ENCODE data around the gene DOK4. TPM values are rescaled to one million over a fixed set of nuclear protein-coding genes. Genes with fewer than 3 reads are reported as not detected.
A peak's percentile ranks its signal among the peaks of the same experiment; 100 is the strongest.

The DOK4 gene
- total and polyA plus RNA-seq, 7 donors, result 3.9 to 147 (median 21.8) TPM

- WGBS, 2 donors, result 81 to 88% methylated on average over 19 of the region's 19 CpGs
- no peak overlapping the region for H3K27ac ChIP-seq
- H3K36me3 ChIP-seq, result no peaks in the 10 kb centered on the region
- intact Hi-C loops (cut with DNase I), result no loop called here
- H3K4me3 ChIP-seq, result no peak overlapping the region
- TF ChIP-seq EP300 (IDR thresholded peaks at IDR 0.05) (no peak), POLR2A (IDR thresholded peaks at IDR 0.05) (no peak), POLR2AphosphoS5 (IDR thresholded peaks at IDR 0.05) (no peak), CTCF (IDR thresholded peaks at IDR 0.05) (no peak)
- peaks cover 0 to 38% (median 27%) of the 10 kb centered on the region in 4 donors for H3K4me1 ChIP-seq
- H3K27me3 ChIP-seq, result no peaks in the 10 kb centered on the region
- H3K9me3 ChIP-seq, result no peaks in the 10 kb centered on the region
- DNase-seq, result no peak
Measured at GRCh38 chr16:57483725-57484514, 2.4 kb downstream of the DOK4 start.

- Histone ChIP-seq H3K36me3 (no peaks in the 10 kb centered on the region), H3K4me1 (peaks cover 0 to 39% (median 30%) of the 10 kb centered on the region in 4 donors), H3K27ac (no peak overlapping the region), H3K4me3 (no peak overlapping the region), H3K9me3 (no peaks in the 10 kb centered on the region), H3K27me3 (no peaks in the 10 kb centered on the region)
- DNase-seq, result no peak
- intact Hi-C loops (cut with DNase I), result no loop called here
- no peak for TF ChIP-seq POLR2AphosphoS5 (IDR thresholded peaks at IDR 0.05)
- TF ChIP-seq EP300 (IDR thresholded peaks at IDR 0.05), result no peak
- TF ChIP-seq CTCF (IDR thresholded peaks at IDR 0.05), result no peak
- TF ChIP-seq POLR2A (IDR thresholded peaks at IDR 0.05), result no peak
- WGBS, 2 donors, result 74 to 88% methylated on average over 13 to 14 of the region's 14 CpGs
Measured at GRCh38 chr16:57482845-57483545, 3.3 kb downstream of the DOK4 start.

- Histone ChIP-seq H3K36me3 (no peaks in the 10 kb centered on the region), H3K4me3 (no peak overlapping the region), H3K4me1 (peaks cover 0 to 31% (median 23%) of the 10 kb centered on the region in 4 donors), H3K9me3 (no peaks in the 10 kb centered on the region), H3K27ac (no peak overlapping the region), H3K27me3 (no peaks in the 10 kb centered on the region)
- intact Hi-C loops (cut with DNase I), result no loop called here
- TF ChIP-seq EP300 (IDR thresholded peaks at IDR 0.05), result no peak
- TF ChIP-seq CTCF (IDR thresholded peaks at IDR 0.05), result no peak
- no peak for TF ChIP-seq POLR2A (IDR thresholded peaks at IDR 0.05)
- no peak for TF ChIP-seq POLR2AphosphoS5 (IDR thresholded peaks at IDR 0.05)
- DNase-seq, result no peak
- 91 to 92% methylated on average over 4 of the region's 4 CpGs for WGBS, 2 donors
Measured at GRCh38 chr16:57481421-57481820, 4.9 kb downstream of the DOK4 start.

GRCh38 chr16:57480754-57481230 lies 5.5 kb downstream of the DOK4 start:
- 49 to 82% methylated on average over 6 of the region's 6 CpGs for WGBS, 2 donors
- Histone ChIP-seq H3K27me3 (no peaks in the 10 kb centered on the region), H3K27ac (peak overlapping the region in 2 of 4 donors; percentile 42 to 60), H3K36me3 (no peaks in the 10 kb centered on the region), H3K4me3 (no peak overlapping the region), H3K4me1 (peaks cover 0 to 31% (median 23%) of the 10 kb centered on the region in 4 donors), H3K9me3 (no peaks in the 10 kb centered on the region)
- no peak for DNase-seq
- no peak for TF ChIP-seq EP300 (IDR thresholded peaks at IDR 0.05)
- TF ChIP-seq POLR2A (IDR thresholded peaks at IDR 0.05), result no peak
- intact Hi-C loops (cut with DNase I), result no loop called here
